GM19395 (cell line): Measurements from ENCODE around the gene RPS27.
"Not testable (repeated sequence)": the region's sequence is repeated elsewhere in the genome, so short reads cannot be mapped to it uniquely, and the experiment has no call there.

Experiments
- ATAC-seq: cut with Tn5 transposase; IDR thresholded peaks from one replicate; pipeline ENCODE4 v1.9.1; 2021; ENCODE audit warnings: mild to moderate bottlenecking, moderate library complexity; ENCODE audit not compliant: unreplicated experiment

The RPS27 gene

DNA sequence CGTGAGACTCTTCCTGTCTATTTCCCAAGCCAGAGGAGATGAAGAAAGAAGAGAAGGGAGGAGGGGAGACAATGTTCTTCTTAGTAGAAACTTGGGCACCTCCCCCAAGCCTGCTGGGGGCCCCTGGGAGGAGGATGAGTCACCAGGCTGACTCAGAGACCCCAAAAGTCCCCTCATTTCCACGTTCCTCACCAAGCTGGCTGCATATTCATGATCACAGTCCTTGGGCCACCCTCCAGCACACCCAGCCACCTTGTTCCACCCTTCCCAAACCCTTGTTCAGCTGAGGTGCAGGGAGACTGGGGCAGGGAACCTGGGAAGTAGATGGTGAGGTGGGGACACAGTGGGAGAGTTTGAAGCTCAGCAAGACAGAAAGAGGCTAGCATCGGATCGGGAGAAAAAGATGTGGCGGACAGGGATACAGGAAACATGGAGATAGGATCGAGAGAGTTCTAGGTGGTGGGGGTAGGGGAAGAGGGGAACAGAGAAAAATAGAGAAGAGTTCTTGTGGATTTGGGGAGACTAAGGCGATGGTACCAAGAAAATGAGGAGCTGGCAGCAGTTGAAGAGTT is 5.1 kb upstream of the RPS27 start:
- no peak for ATAC-seq

DNA sequence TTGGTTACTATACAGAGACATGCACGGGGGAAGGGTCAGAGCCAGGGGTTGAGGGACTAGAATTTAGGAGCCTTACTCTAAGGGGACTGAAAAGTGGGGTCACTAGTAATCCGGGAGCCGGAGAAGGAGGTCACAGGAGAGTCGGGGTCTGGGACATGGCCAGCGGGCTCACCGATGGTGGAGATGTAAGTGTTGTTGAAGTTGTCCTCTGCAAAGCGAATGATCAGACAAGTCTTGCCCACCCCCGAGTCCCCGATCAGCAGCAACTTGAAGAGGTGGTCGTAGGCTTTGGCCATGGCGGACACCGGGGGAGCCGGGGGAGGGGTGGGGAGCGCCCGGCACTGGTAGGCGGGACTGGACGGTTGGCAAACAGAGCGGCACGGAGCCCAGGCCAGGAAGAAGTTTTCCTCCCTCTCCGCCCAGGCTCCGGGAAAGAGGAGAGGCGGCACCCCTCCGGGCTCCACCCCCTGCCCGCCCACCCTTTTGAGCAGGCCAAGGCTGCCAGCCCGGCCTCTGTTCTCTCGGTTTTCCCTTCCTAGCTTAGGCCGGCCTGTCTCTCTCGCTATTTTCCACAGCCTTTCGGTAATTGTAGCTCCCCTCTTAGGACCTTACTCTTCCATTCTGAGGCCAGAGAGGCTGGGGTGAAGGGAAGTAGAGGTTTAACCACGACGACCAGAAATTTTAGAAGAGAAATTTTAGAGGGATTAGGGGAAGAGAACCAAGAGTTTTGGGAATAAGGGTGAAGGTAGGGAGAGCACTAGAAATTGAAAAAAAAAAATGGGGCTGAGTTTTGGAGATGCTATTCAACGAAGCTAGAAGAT is 4.4 kb upstream of the RPS27 start, which contains the start of gene RAB13:
Gene RAB13, minus strand, starts transcription at position 399 of the 821 bp plus-strand sequence. Its CDS starts 103 bp downstream, at position 296.
- no peak for ATAC-seq

GRCh38 chr1:153987621-153988020 is 2.9 kb upstream of the RPS27 start:
- no peak for ATAC-seq

DNA sequence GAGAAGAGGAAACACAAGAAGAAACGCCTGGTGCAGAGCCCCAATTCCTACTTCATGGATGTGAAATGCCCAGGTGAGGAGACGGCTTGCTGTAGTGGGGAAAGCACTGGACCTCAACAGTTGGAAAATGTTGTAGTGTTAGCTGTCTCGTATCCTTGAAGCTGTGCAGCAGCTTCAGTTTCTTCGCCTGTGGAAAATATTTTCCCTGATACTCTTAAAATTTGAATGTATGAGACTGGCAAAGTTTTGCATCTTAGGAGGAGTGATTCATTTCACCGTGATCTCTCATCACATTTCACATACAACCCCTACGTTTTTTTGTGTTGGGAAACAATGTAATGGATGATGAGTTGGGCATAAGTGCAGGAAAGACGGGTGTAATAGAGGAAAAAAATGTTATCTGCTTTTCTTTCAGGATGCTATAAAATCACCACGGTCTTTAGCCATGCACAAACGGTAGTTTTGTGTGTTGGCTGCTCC is 629 bp downstream of the RPS27 start:
- no peak for ATAC-seq

DNA sequence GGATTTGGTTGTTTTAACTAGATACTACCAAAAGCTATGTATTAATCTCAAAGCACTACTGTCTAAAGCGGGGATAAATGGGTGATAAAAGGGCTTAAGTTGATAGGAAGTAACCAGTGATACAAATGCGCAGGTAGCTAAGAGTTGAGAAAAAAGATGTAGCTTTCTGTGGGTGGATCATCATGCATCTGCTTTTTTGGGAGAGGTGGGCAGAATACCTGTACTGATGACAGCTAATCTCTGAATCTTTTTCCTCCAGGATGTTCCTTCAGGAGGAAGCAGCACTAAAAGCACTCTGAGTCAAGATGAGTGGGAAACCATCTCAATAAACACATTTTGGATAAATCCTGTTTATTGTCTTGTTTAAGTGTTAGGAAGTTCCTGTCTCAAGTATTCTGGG is 1.2 kb downstream of the RPS27 start:
- no peak for ATAC-seq

GRCh38 chr1:153995202-153995601 is 4.6 kb downstream of the RPS27 start:
- no peak for ATAC-seq

DNA sequence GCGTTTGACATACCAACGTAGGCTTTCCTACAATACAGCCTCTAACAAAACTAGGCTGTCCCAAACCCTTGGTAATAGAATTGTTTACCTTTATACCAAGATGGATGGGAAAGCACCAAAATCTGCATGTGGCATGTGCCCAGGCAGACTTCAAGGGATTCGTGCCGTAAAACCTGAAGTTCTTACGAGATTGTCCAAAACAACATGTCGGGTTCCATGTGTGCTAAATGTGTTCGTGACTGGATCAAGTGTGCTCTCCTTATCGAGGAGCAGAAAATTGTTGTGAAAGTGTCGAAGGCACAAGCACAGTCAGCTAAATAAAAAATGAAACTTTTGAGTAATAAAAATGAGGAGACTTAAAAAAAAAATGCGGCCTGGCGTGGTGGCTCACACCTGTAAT is 5.1 kb downstream of the RPS27 start:
- no peak for ATAC-seq

GRCh38 chr1:153996882-153997281 is 6.3 kb downstream of the RPS27 start:
- not testable (repeated sequence) for ATAC-seq

- no peak for ATAC-seq
Measured at GRCh38 chr1:154000420-154000819, 9.9 kb downstream of the RPS27 start.

GRCh38 chr1:154006136-154006535 is 15.6 kb downstream of the RPS27 start:
- no peak for ATAC-seq

DNA sequence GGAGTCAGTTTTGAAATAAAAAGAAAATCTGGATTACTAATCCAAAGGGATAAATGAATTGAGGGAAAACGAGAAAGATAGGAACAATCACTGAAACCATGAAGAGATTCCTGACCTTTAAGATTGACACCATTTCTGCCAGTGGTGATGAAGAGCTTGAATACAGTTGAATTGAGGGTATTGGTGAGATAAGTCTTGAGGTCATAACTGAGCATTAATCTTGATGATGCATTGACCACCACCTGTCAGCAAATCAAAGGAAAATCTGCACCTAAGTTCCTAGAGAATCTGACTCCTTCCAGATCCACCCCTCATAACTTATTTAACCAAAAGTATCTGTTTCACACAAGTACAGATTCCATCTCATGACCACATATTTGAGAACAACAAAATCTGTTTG is 21.6 kb downstream of the RPS27 start:
- ATAC-seq = no peak

- ATAC-seq = not testable (repeated sequence)
Measured at GRCh38 chr1:154012543-154012942, 22.0 kb downstream of the RPS27 start.

DNA sequence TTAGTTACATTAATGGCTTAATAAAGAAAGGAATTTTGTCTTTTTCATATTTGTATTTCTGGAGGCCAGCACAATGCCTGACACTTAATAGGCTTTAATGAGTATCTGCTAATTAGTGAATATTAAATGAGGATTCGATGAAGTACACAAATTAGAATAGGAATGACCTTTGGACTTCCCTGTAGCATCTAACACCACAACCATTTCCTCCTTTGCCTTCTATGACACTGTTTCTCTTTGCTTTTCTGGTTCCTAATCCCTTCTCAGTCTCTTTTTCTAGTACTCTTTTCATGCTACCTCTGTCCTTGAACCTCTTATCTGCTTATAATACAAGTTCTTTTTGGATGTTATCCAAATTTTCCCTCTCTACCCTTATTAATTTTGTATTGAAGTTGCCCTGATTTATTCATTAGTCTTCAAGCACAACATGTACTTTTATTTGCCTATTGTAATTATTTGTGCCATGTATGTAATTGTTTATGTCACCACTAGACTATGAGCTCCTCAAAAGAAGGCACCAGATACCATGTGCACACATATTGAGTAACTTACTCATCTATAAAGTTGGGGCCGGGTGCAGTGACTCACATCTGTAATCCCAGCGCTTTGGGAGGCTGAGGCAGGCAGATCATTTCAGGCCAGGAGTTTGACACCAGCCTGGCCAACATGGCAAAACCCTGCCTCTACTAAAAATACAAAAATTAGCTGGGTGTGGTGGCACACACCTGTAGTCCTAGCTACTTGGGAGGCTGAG is 23.8 kb downstream of the RPS27 start:
- ATAC-seq = no peak

DNA sequence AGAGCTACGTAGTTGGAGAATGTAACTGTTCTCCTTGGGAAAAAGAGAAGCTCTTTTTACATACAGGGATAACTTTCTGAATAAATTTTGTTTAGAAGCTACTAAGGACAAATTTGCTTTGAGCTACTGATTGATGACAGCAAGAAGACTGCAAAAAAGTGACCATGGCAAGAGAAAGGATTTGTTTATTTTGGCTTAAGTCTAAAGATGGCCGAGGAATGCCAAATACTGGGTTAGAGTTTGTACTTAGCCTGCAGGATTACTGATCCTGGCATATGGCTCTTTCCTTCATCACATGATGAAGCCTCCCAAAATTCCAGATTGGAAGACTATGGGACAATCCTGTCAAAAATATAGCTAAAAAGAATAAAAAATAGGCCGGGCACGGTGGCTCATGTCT is 28.7 kb downstream of the RPS27 start:
- ATAC-seq = no peak

GRCh38 chr1:154019940-154020339 is 29.4 kb downstream of the RPS27 start:
- ATAC-seq = no peak

- ATAC-seq = not testable (repeated sequence)
Measured at GRCh38 chr1:154033697-154034096, 43.1 kb downstream of the RPS27 start.
